OCI-LY3 (cell line): ENCODE results near the gene SHROOM2.

Experiments
- H2AFZ ChIP-seq: fragments of 200-600, 300-600 bp; shearing (Covaris generic); 2 replicates; pipeline ENCODE4 v1.6.0; 2014; ENCODE audit warnings: antibody characterized with exemption, low read depth, low read length
- H3K27ac ChIP-seq: fragments of 200-600, 300-600 bp; sonication (generic); 2 replicates; pipeline ENCODE4 v1.5.1; 2014; ENCODE audit warnings: mild to moderate bottlenecking, low read length, moderate library complexity, mixed read lengths
- H3K27me3 ChIP-seq: fragments of 200-600, 300-600 bp; sonication (generic); 2 replicates; pipeline ENCODE4 v1.6.1; 2014; ENCODE audit warnings: low read depth, low read length, mixed read lengths
- H3K36me3 ChIP-seq: fragments of 200-600, 300-600 bp; sonication (generic); replicated peaks from 2 replicates; pipeline ENCODE3; 2014; ENCODE audit warnings: low read depth, low read length, mixed read lengths
- H3K4me1 ChIP-seq: fragments of 300-600, 200-600 bp; sonication (generic); 2 replicates; pipeline ENCODE4 v1.6.1; 2014; ENCODE audit warnings: low read length, mixed read lengths
- H3K4me2 ChIP-seq: fragments of 200-600, 300-600 bp; sonication (generic); 2 replicates; pipeline ENCODE4 v1.6.1; 2014; ENCODE audit warnings: low read length, mixed read lengths
- H3K4me3 ChIP-seq: fragments of 300-600, 200-600 bp; sonication (generic); 2 replicates; pipeline ENCODE4 v1.5.1; 2014; ENCODE audit warnings: antibody characterized with exemption, mild to moderate bottlenecking, low read length, moderate library complexity
- H3K79me2 ChIP-seq: fragments of 300-600, 200-600 bp; shearing (Covaris generic); 2 replicates; pipeline ENCODE4 v1.6.1; 2014; ENCODE audit warnings: mild to moderate bottlenecking, low read length, mixed read lengths
- H3K9ac ChIP-seq: fragments of 300-600, 200-600 bp; shearing (Covaris generic); 2 replicates; pipeline ENCODE4 v1.6.0; 2014; ENCODE audit warnings: mild to moderate bottlenecking, low read length, moderate library complexity
- H3K9me3 ChIP-seq: fragments of 200-600, 300-600 bp; shearing (Covaris generic); 2 replicates; pipeline ENCODE4 v1.6.1; 2014; ENCODE audit warnings: low read length, mixed read lengths; ENCODE audit not compliant: insufficient read depth
- H4K20me1 ChIP-seq: fragments of 200-600, 300-600 bp; sonication (generic); 2 replicates; pipeline ENCODE4 v1.6.1; 2016; ENCODE audit warnings: low read length, mixed read lengths; ENCODE audit not compliant: insufficient read depth
- EZH2phosphoT487 ChIP-seq: fragments of 200-600 bp; shearing (Covaris generic); IDR thresholded peaks from 2 replicates; pipeline ENCODE4 v1.6.1; 2018; ENCODE audit warnings: antibody characterized with exemption, mixed run types, low read depth
- TF ChIP-seq, protein P1 (sequence below): fragments of 200-600, 300-600 bp; sonication (generic); IDR thresholded peaks from 2 replicates; pipeline ENCODE4 v1.5.1; 2014; ENCODE audit warnings: antibody characterized with exemption, low read length, low read depth

The SHROOM2 gene, protein sequence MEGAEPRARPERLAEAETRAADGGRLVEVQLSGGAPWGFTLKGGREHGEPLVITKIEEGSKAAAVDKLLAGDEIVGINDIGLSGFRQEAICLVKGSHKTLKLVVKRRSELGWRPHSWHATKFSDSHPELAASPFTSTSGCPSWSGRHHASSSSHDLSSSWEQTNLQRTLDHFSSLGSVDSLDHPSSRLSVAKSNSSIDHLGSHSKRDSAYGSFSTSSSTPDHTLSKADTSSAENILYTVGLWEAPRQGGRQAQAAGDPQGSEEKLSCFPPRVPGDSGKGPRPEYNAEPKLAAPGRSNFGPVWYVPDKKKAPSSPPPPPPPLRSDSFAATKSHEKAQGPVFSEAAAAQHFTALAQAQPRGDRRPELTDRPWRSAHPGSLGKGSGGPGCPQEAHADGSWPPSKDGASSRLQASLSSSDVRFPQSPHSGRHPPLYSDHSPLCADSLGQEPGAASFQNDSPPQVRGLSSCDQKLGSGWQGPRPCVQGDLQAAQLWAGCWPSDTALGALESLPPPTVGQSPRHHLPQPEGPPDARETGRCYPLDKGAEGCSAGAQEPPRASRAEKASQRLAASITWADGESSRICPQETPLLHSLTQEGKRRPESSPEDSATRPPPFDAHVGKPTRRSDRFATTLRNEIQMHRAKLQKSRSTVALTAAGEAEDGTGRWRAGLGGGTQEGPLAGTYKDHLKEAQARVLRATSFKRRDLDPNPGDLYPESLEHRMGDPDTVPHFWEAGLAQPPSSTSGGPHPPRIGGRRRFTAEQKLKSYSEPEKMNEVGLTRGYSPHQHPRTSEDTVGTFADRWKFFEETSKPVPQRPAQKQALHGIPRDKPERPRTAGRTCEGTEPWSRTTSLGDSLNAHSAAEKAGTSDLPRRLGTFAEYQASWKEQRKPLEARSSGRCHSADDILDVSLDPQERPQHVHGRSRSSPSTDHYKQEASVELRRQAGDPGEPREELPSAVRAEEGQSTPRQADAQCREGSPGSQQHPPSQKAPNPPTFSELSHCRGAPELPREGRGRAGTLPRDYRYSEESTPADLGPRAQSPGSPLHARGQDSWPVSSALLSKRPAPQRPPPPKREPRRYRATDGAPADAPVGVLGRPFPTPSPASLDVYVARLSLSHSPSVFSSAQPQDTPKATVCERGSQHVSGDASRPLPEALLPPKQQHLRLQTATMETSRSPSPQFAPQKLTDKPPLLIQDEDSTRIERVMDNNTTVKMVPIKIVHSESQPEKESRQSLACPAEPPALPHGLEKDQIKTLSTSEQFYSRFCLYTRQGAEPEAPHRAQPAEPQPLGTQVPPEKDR (N-terminal part only)

DNA sequence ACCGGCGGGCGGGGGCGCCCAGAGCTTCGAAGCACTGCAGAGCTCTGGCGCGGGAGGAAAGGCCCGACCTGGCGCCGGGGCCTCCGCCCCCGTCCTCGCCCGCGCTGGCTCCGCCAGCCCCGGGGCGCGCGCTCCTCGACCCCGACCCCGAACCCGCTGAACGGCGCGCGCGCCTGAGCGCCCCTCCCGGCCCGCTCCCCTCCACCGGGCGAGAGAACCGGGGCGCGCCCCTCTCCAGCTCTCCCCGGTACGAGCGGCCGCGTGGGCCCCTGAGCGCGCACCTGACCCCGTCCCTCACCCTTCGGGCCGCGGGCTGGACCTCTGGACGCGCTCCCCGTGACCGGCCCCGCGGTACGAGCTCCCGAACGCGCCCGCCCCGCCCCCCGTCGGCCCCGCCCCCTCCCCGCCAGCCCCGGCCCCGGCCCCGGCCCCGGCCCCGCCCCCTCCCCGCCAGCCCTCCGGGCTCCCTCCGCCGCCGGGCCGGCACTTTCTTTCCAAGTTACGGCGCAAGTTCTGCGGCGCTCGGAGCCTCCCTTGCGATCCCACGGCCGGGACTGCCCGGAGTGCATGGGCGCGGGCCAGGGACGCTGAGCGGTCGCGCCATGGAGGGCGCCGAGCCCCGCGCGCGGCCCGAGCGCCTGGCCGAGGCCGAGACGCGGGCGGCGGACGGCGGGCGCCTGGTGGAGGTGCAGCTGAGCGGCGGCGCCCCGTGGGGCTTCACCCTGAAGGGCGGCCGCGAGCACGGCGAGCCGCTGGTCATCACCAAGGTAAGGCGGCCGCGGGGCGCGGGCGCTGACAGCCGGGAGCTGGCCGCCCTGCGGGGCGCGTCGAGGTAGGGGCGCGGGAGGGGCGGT is at the start of gene SHROOM2:
TSS of gene SHROOM2 (plus strand) at position 486 of the 854 bp plus-strand sequence. CDS start at position 603, 117 bp downstream.
- Histone ChIP-seq H2AFZ (no peak within 1 kb of the TSS), H3K4me2 (no peak within 1 kb of the TSS), H3K4me3 (no peak within 1 kb of the TSS), H3K27ac (no peak within 1 kb of the TSS), H3K9ac (no peak within 1 kb of the TSS), H3K36me3 (no peaks in the 10 kb centered on the region), H3K79me2 (no peaks in the 10 kb centered on the region), H4K20me1 (no peaks in the 10 kb centered on the region), H3K4me1 (no peaks in the 10 kb centered on the region), H3K9me3 (no peaks in the 10 kb centered on the region), H3K27me3 (no peaks in the 10 kb centered on the region)
- TF ChIP-seq, protein P1, sequence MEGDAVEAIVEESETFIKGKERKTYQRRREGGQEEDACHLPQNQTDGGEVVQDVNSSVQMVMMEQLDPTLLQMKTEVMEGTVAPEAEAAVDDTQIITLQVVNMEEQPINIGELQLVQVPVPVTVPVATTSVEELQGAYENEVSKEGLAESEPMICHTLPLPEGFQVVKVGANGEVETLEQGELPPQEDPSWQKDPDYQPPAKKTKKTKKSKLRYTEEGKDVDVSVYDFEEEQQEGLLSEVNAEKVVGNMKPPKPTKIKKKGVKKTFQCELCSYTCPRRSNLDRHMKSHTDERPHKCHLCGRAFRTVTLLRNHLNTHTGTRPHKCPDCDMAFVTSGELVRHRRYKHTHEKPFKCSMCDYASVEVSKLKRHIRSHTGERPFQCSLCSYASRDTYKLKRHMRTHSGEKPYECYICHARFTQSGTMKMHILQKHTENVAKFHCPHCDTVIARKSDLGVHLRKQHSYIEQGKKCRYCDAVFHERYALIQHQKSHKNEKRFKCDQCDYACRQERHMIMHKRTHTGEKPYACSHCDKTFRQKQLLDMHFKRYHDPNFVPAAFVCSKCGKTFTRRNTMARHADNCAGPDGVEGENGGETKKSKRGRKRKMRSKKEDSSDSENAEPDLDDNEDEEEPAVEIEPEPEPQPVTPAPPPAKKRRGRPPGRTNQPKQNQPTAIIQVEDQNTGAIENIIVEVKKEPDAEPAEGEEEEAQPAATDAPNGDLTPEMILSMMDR = no peak
- TF ChIP-seq EZH2phosphoT487 = no peak

DNA sequence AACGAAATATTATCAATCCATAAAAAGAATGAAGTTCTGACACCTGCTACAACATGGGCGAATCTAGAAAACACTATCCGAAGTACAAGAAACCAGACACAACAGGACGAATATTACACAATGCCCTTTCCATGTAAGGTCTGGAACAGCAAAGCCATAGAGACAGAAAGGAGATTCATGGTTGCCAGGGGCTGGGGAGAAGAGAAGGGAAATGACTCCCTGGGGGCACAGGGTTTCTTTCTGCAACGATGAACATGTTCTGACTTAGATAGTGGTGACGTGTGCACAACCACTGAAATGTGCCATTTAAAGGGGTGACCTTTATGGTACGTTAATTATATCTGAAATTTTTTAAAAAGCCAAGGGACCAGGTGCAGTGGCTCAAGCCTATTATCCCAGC is 48.9 kb upstream of the SHROOM2 start:
- TF ChIP-seq, protein P1 = no peak
- TF ChIP-seq EZH2phosphoT487 = no peak
- Histone ChIP-seq H3K27ac (no peak overlapping the region), H3K79me2 (no peaks in the 10 kb centered on the region), H3K9me3 (no peaks in the 10 kb centered on the region), H2AFZ (no peak overlapping the region), H3K4me2 (no peak overlapping the region), H4K20me1 (no peaks in the 10 kb centered on the region), H3K9ac (no peak overlapping the region), H3K4me3 (no peak overlapping the region), H3K27me3 (no peaks in the 10 kb centered on the region), H3K36me3 (no peaks in the 10 kb centered on the region), H3K4me1 (no peaks in the 10 kb centered on the region)

DNA sequence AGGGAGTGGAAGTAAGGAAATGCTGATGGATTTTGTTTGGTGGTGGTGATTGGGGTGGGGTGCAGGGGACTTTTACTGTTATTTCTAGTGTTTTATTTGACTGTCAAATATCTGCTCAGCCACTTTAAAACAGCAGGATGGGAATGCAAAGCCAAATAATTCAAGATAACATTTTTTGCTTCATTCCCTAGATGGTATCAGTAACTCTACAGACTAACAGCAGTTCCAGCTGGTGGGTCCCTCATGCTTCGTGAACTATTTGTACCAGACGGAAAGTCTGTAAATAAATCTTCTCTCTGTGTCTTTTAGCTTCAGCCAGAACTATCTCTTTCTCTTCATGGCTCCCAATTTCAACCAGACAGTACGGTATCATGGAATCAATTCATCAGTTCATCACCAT is 48.1 kb upstream of the SHROOM2 start:
- Histone ChIP-seq H3K4me1 (no peaks in the 10 kb centered on the region), H3K79me2 (no peaks in the 10 kb centered on the region), H3K36me3 (no peaks in the 10 kb centered on the region), H4K20me1 (no peaks in the 10 kb centered on the region), H3K4me2 (no peak overlapping the region), H3K9ac (no peak overlapping the region), H3K27me3 (no peaks in the 10 kb centered on the region), H3K27ac (no peak overlapping the region), H3K4me3 (no peak overlapping the region), H2AFZ (no peak overlapping the region), H3K9me3 (no peaks in the 10 kb centered on the region)
- TF ChIP-seq, protein P1 = no peak
- TF ChIP-seq EZH2phosphoT487 = no peak
